ENCODE data around the gene KYNU.
"Not testable (repeated sequence)": the region's sequence is repeated elsewhere in the genome, so short reads cannot be mapped to it uniquely, and the experiment has no call there.

The KYNU gene

DNA sequence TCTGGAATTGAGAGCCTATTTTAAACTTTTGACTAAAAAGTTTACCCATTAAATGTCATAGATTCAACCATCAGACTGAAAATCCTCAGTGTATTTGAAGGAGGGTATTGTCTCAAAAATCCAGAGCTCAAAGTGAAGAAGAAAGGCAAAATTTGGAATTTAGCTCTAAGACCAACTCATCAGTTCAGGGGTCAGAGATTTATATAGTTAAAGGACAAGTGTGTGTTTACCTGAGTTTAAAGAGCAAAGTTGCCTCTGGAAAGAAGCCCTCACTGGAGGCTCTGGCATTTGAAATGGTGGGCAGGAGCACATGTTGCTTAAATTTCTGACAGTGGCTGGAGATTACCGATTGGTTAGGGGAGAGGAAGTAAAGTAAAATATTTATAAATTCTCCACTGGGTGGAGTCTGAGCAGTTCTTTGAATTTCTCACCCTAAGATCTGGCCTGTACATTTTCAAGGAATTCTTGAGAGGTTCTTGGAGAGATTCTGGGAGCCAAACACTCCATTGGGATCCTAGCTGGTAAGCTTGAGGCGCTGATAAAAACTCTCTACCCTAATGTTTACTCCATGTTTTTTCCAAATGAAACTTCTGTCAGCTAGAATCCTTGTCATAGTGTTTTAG is at the start of gene KYNU:
KYNU (plus strand) TSS at position 449 of the 623 bp plus-strand sequence. CDS start 7,704 bp downstream, outside the sequence.
- DNase-seq, result no peak

DNA sequence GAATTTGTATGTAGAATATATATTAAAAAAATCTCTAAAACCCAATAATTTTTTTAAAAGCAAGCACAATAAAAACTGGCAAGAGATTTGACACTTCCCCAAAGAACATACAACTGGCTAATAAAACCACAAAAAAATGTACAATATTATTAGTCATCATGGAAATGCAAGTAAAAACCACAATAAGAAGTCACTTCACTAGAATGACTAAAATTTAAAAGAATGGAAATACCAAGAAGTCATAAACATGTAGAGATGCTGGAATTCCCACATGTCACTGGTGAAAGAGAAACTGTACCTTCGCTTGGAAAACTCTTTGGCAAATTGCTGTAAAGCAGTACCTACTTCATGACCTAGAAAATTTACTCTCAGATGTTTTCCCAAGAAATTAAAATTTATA is 43.4 kb upstream of the KYNU start:
- DNase-seq, result no peak

DNA sequence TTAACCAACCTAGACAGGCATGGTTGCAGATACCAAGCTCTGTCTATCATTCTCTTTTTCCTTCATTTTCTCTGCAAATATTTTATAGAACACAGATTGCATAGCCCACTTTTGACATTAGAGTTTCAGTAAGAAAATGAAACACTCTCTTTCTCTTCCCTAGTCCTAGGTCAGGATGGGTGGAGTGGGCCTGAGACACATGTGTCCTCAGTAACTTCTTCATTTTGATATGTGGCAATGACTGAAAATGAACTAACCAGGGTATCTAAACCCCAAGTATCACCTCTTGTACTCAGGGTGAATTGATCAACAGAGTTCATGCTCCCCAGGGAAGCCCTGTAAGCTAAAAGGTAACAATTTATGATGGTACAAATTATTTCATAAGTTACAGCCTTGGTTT is 37.0 kb upstream of the KYNU start:
- DNase-seq, result no peak

DNA sequence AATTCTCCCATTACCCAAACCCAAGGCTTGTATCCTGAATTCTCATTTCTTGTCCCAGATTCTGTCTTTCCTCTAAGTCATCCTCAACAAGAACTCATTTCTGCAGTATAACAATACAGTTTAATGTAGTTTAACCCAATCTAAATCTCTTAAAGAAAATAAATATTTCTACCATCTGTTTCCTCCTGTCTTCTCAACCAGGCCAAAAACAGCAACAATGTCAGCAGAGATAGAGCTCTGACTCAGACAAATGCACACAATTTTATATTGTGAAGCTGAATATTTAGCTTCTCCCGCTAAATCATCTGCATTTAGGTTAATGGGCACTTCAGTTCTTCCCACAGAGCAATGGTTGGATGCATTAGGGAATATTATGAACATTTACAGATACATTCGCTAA is 35.7 kb upstream of the KYNU start:
- no peak for DNase-seq

DNA sequence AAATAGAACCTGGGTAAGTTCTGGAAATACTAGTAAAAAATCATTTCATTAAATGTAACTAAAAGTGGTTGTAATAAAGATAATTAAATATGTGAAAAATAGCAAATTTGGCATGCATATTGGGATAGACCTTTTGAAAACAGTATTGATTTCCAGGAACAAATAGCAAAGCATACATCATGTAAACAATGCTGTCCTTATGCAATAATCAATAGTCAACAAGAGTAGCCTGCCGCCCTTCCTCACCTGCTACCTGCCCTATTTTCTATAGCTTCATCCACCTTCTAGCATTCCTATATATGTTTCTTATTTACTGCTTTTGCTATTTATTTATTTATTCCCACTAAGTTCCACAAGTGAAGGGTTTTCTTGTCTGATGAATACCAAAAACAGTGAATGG is 35.1 kb upstream of the KYNU start:
- no peak for DNase-seq

GRCh38 chr2:142843731-142844130 is 33.7 kb upstream of the KYNU start:
- DNase-seq, result no peak

DNA sequence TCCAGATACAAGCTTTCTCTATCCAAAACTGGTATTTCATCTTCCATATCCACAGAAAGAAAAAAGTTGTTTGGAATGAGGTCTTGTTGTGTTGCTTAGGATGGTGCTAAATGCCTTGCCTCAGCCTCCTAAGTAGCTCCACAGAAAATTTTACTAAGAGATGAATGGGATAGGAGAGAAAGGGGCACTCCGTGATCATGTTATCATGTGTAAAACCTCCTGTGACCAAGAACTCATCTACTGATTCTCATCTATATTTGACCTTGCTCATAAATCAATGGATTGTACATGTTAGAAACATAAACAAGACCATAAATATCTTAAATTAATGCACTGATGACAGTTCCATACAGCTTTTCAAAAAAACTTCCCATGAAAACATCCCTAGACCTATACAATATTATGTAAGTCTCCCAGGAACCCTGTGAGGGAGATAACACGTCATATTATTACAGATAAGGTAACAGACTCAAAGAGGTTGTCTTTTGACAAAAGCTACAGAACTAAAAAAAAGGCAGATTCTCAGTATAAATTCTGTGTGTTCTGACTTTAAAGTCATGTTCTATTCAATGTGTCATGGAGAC is 29.3 kb upstream of the KYNU start:
- no peak for DNase-seq

- no peak for DNase-seq
Measured at GRCh38 chr2:142849820-142850219, 27.6 kb upstream of the KYNU start.

DNA sequence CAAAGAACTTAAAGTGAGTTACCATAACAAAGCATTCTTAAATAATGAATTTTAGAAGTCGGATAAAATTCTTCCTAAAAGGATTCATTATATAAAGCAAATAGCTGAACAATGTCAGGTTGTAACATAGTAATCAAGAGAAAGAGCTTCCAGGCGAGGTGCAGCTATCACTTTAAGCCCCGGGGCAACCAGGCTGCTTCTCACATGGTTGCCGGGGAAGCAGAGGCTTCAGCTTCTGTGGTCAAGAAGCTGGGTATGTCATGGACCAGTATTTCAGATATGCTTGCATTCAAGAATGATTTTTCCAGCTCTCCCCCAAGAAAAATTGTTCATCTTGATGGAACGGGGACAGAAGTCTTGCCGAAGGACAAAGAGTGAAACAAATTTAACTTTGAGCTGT is 23.6 kb upstream of the KYNU start:
- no peak for DNase-seq

DNA sequence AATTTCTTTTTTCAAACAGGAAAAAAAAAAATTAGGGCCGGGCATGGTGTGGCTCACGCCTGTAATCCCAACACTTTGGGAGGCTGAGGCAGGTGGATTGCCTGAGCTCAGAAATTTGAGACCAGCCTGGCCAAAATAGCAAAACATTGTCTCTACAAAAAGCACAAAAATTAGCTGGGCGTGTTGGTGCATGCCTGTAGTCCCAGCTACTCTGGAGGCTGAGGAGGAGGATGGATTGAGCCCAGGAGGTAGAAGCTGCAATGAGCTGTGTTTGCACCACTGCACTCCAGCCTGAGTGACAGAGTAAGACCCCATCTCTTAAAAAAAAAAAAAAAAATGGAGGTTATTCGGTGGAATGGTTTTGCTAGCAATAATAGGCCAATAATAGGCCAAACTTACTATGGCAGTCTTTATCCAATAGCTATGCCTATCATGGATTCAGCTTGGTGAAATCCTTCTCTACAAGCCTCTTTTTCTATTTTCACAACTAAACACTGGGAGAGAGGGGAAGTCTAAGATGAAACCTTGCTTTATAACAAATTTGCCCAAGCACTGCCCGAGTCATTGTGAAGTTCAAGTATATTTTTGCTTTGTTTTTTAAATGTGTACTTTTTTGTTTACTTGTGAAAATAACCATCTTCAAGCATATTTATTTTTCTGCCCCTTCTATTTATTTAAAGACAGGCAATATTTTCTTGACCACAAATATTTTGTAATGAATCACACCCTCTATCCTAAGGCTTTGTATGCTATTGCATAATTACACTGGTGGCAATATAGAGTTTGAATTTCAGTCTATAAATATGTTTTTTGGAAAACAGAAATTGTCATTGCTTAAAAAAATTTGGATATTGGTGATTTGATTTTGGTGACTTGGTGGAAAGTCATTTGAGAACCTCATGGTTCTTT is 20.0 kb upstream of the KYNU start:
- peak; percentile 4 for DNase-seq

- no peak for DNase-seq
Measured at GRCh38 chr2:142858961-142859360, 18.5 kb upstream of the KYNU start.

DNA sequence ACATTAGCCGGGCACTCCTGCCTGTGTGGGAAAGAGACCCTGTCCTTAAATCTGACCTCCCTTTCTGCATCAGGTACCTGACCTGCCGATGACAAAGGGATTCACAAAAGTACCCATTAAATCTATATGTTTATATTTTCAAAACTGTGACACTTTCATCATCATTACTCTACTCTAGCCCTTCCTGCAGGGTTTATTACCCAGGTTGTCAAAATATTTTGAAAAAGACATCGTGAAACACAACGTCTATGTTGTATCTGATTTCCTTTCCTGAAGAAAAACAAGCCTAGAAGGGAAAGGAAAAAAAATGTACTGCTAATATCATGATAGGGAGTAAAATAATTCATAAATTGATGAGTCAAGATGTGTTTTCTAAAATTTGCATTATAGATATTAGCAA is 15.2 kb upstream of the KYNU start:
- DNase-seq, result no peak

DNA sequence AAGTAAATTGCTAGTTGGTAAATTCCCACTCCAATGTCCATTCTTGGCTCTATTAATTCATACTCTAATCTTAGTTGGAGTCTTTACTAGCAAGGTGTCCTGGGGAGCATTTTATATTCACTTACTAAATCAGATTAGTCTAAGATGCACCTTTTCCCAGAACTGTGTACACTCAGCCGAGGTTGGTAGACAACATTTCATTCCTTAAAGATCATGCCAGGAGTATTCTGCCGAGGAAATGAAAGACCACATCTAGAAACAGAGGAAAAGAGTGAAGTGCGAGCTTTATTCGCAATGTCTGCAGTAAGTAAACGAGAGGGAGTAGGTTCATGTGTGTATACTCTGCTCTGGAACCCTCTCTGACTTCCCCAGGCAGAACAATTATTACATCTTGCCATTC is 14.6 kb upstream of the KYNU start:
- no peak for DNase-seq

- DNase-seq, result no peak
Measured at GRCh38 chr2:142863485-142863961, 13.9 kb upstream of the KYNU start.

GRCh38 chr2:142864605-142865004 is 12.9 kb upstream of the KYNU start:
- DNase-seq, result not testable (repeated sequence)

DNA sequence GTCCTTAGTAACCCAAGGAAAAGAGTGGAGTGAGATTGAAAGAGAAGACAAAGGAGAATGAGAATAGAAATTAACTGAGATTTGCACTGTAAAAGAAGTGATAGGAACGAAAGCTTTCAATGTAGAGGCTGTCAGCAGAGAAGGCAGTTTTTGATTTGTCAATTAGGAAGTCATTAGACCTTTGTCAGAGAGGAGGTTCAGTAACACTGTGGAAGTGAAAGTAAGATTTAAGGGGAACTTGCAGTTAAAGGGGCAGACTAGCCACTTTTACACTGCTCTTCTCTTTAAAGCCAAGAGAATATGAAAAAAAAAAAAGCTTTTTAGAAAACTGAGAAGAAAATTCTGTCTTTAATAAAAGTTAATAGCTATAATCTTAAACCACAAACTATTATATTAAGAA is 11.5 kb upstream of the KYNU start:
- no peak for DNase-seq

GRCh38 chr2:142866426-142866825 is 11.0 kb upstream of the KYNU start:
- no peak for DNase-seq

- DNase-seq, result no peak
Measured at GRCh38 chr2:142867136-142867535, 10.3 kb upstream of the KYNU start.

DNA sequence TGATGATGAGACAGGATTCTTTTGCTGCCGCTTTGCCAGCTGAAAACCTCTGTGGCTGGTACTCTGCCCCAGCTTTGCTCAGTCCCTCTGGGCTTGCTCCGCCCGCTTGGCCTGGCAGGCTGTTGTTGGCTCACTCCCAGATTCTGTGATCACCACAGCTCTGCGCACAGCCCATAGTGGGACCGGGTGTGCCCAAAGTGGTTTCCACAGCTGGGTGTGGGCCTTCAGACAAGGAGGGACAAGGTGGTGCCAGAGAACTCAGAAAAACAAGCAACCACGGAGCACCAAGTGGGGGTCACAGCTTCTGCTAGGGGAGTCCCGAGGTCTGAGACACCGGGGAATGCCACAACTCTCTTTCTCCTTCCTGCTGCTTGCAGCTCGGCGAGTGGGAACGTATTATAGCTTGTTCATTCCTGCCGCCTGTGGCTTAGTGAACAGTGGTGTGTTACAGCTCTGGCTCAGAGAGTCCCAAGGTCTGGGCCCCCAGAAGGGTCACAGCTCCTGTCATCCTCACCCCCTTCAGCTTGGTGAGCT is 9.2 kb upstream of the KYNU start:
- DNase-seq, result no peak

DNA sequence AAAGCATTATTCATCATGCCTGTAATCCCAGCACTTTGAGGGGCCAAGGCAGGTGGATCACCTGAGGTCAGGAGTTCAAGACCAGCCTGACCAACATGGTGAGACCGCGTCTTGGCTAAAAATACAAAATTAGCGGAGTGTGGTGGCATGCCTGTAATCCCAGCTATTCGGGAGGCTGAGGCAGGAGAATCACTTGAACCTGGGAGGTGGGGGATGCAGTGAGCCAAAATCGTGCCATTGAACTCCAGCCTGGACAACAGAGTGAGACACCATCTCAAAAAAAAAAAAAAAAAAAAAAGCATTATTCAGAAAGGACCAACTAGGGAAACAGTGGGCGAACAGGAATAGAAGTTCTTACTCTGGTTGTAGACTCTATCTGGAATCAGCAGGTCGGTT is 8.4 kb upstream of the KYNU start:
- DNase-seq, result not testable (repeated sequence)

DNA sequence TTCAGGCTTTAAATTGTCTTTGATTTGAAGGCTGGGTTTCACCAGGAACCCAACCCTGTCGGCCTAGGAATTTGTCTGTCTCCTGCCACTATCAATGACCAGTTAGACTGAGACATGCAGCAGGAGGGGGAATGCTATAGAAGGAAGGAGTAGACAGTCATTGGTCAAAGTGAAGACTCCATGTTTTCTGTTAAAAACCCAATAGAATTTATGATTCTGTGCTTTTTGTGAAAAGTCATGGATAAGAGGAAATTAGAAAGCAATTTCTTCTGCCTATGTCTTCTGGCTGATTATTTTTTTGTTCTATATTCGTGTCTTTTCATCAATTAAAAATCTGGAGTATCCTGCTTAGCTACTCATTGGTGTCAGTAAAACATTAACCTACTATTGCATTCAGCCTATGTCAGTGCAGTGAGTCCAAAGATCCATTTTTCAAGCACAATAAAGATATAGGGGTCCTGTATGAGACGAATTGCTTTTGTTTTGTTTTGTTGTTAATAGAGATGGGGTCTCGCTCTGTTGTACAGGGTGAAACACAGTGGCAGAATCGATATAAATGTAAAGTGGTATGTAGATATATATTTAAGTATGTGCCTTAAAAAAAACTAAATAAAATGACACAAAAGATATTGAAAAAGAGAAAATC is 7.9 kb upstream of the KYNU start:
- DNase-seq, result no peak

GRCh38 chr2:142870526-142870925 is 6.9 kb upstream of the KYNU start:
- no peak for DNase-seq

DNA sequence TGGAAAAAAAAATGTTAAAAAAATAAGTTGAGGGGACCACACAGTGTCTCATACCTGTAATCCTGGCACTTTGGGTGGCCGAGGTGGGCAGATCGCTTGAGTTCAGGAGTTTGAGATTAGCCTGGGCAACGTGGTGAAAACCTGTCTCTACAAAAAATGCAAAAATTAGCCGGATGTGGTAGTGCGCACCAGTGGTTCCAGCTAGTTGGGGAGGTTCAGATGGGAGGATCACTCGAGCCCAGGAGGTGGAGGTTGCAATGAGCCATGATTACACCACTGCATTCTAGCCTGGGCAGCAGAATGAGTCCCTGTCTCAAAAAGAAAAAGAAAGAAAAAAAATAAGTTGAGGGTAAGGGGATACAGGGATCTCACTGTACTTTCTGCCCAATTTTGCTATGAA is 6.1 kb upstream of the KYNU start:
- no peak for DNase-seq
